ENCODE measurements around the gene TGIF2. TPM values are rescaled to one million over a fixed set of nuclear protein-coding genes. Genes with fewer than 3 reads are reported as not detected.

Gene TGIF2
- polyA plus RNA-seq, 1 donor (not counting 4 experiments of a cell fraction or from before 2014, with no cell fraction given), result 6.7 TPM

- H3K4me2 ChIP-seq (ENCODE audit: control insufficient read depth, extremely low read depth, insufficient read depth, low read depth, low read length), result no peak overlapping the region
- H3K79me2 ChIP-seq (ENCODE audit: control insufficient read depth, insufficient read depth, low read length), result no peaks in the 10 kb centered on the region
- no peaks in the 10 kb centered on the region for H3K9me3 ChIP-seq (ENCODE audit: control insufficient read depth, low read depth, low read length)
- DNase-seq (ENCODE audit: low read depth, low spot score) (no peak), FAIRE-seq (no peak)
- H3K9ac ChIP-seq (ENCODE audit: control insufficient read depth, extremely low read depth, insufficient read depth, low read length), result no peak overlapping the region
- no peaks in the 10 kb centered on the region for H3K9me1 ChIP-seq (ENCODE audit: control insufficient read depth, extremely low read depth, insufficient read depth, low read length)
- no peak overlapping the region for H3K27ac ChIP-seq (ENCODE audit: control insufficient read depth, insufficient read depth, low read length)
- no peak overlapping the region for H2AFZ ChIP-seq (ENCODE audit: control insufficient read depth, low read length)
- H3K36me3 ChIP-seq (ENCODE audit: control insufficient read depth in 2 of 2, extremely low read depth in 1 of 2, insufficient read depth in 2 of 2, low read length in 2 of 2), result peaks cover 26 to 33% of the 10 kb centered on the region in 2 experiments
- H3K4me1 ChIP-seq (ENCODE audit: control insufficient read depth, extremely low read depth, insufficient read depth, low read length), result no peaks in the 10 kb centered on the region
- no peak overlapping the region for H3K4me3 ChIP-seq (ENCODE audit: control insufficient read depth in 2 of 3, extremely low read depth in 1 of 3, insufficient read depth in 2 of 3, low read depth in 1 of 3, low read length in 3 of 3)
- dilution Hi-C loops (cut with MboI; ENCODE audit: extremely low pct_ligation_motif_present, low sequenced_read_pairs), result no loop called here
- TF ChIP-seq EZH2 (IDR thresholded peaks at IDR 0.05; ENCODE audit: low read length), result no peak
- TF ChIP-seq, protein P1, sequence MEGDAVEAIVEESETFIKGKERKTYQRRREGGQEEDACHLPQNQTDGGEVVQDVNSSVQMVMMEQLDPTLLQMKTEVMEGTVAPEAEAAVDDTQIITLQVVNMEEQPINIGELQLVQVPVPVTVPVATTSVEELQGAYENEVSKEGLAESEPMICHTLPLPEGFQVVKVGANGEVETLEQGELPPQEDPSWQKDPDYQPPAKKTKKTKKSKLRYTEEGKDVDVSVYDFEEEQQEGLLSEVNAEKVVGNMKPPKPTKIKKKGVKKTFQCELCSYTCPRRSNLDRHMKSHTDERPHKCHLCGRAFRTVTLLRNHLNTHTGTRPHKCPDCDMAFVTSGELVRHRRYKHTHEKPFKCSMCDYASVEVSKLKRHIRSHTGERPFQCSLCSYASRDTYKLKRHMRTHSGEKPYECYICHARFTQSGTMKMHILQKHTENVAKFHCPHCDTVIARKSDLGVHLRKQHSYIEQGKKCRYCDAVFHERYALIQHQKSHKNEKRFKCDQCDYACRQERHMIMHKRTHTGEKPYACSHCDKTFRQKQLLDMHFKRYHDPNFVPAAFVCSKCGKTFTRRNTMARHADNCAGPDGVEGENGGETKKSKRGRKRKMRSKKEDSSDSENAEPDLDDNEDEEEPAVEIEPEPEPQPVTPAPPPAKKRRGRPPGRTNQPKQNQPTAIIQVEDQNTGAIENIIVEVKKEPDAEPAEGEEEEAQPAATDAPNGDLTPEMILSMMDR (optimal IDR thresholded peaks at IDR 0.05 in 1 of 3, IDR thresholded peaks at IDR 0.05 in 1 of 3, conservative IDR thresholded peaks at IDR 0.05 in 1 of 3; ENCODE audit: extremely low read depth in 1 of 3, insufficient read depth in 2 of 3, low read length in 3 of 3), result no peak
- no peaks in the 10 kb centered on the region for H4K20me1 ChIP-seq (ENCODE audit: control insufficient read depth, extremely low read depth, insufficient read depth, low read length)
- no peaks in the 10 kb centered on the region for H3K27me3 ChIP-seq (ENCODE audit: control insufficient read depth, extremely low read depth, insufficient read depth, low read length)
These were observed 46.8 kb upstream of the TGIF2 start for GRCh38 chr20:36526521-36527011.

- no peaks in the 10 kb centered on the region for H3K4me1 ChIP-seq (ENCODE audit: control insufficient read depth, extremely low read depth, insufficient read depth, low read length)
- H3K4me2 ChIP-seq (ENCODE audit: control insufficient read depth, extremely low read depth, insufficient read depth, low read depth, low read length), result no peak overlapping the region
- H3K27ac ChIP-seq (ENCODE audit: control insufficient read depth, insufficient read depth, low read length), result no peak overlapping the region
- no peak overlapping the region for H3K9ac ChIP-seq (ENCODE audit: control insufficient read depth, extremely low read depth, insufficient read depth, low read length)
- peaks cover 26 to 33% of the 10 kb centered on the region in 2 experiments for H3K36me3 ChIP-seq (ENCODE audit: control insufficient read depth in 2 of 2, extremely low read depth in 1 of 2, insufficient read depth in 2 of 2, low read length in 2 of 2)
- no peak overlapping the region for H2AFZ ChIP-seq (ENCODE audit: control insufficient read depth, low read length)
- H4K20me1 ChIP-seq (ENCODE audit: control insufficient read depth, extremely low read depth, insufficient read depth, low read length), result no peaks in the 10 kb centered on the region
- no peaks in the 10 kb centered on the region for H3K27me3 ChIP-seq (ENCODE audit: control insufficient read depth, extremely low read depth, insufficient read depth, low read length)
- TF ChIP-seq, protein P1 (optimal IDR thresholded peaks at IDR 0.05 in 1 of 3, IDR thresholded peaks at IDR 0.05 in 1 of 3, conservative IDR thresholded peaks at IDR 0.05 in 1 of 3; ENCODE audit: extremely low read depth in 1 of 3, insufficient read depth in 2 of 3, low read length in 3 of 3), result no peak
- no peak for TF ChIP-seq EZH2 (IDR thresholded peaks at IDR 0.05; ENCODE audit: low read length)
- H3K4me3 ChIP-seq (ENCODE audit: control insufficient read depth in 2 of 3, extremely low read depth in 1 of 3, insufficient read depth in 2 of 3, low read depth in 1 of 3, low read length in 3 of 3), result no peak overlapping the region
- DNase-seq (ENCODE audit: low read depth, low spot score) (no peak), FAIRE-seq (no peak)
- dilution Hi-C loops (cut with MboI; ENCODE audit: extremely low pct_ligation_motif_present, low sequenced_read_pairs), result no loop called here
- H3K9me3 ChIP-seq (ENCODE audit: control insufficient read depth, low read depth, low read length), result no peaks in the 10 kb centered on the region
- no peaks in the 10 kb centered on the region for H3K79me2 ChIP-seq (ENCODE audit: control insufficient read depth, insufficient read depth, low read length)
- no peaks in the 10 kb centered on the region for H3K9me1 ChIP-seq (ENCODE audit: control insufficient read depth, extremely low read depth, insufficient read depth, low read length)
These were observed 45.9 kb upstream of the TGIF2 start for GRCh38 chr20:36527331-36528125.

Data from keratinocyte (primary cell).